K562 (cell line): Measurements from ENCODE around the gene TIMM17B.

Experiments
- CC2D1A ChIP-seq: fragments of 450-650 bp; IDR thresholded peaks from 2 replicates; pipeline ENCODE4 v1.6.1; 2017; ENCODE audit warnings: mild to moderate bottlenecking
- CHD2 ChIP-seq: IDR thresholded peaks from 2 replicates; pipeline ENCODE4 v1.6.1; 2011; ENCODE audit warnings: low read depth, low read length
- EWSR1 ChIP-seq: fragments of 450-650 bp; IDR thresholded peaks from 2 replicates; pipeline ENCODE4 v1.6.1; 2018; ENCODE audit warnings: borderline replicate concordance, mild to moderate bottlenecking, low read depth, moderate library complexity; ENCODE audit not compliant: partially characterized antibody
- MTA1 ChIP-seq: fragments of 450-650 bp; IDR thresholded peaks from 2 replicates; pipeline ENCODE4 v1.6.1; 2017; ENCODE audit warnings: borderline replicate concordance
- NR2C2 ChIP-seq, 2 experiments: fragments of 200-800 bp in 1 of 2; sonication (Bioruptor generic) in 1 of 2; sonication (generic) in 1 of 2; formaldehyde crosslinking in 1 of 2; IDR thresholded peaks; 2 replicates each; pipeline versions ENCODE4 v1.6.1 to v1.8.0; 2016 to 2022; ENCODE audit warnings: mild to moderate bottlenecking in 1 of 2, missing compliant biosample characterization in 1 of 2, missing genetic modification characterization in 1 of 2, missing genetic modification reagents in 1 of 2
- PHF8 ChIP-seq: fragments of 200-600 bp; sonication (generic); IDR thresholded peaks from 2 replicates; pipeline ENCODE4 v1.6.1; 2012; ENCODE audit warnings: mixed run types, mild to moderate bottlenecking, inconsistent platforms, low read length, moderate library complexity, borderline replicate concordance
- U2AF2 ChIP-seq: fragments of 200-400 bp; formaldehyde crosslinking; optimal IDR thresholded peaks from 2 replicates; pipeline ENCODE3; 2017; ENCODE audit warnings: low read depth, mild to moderate bottlenecking, low read length
- ZNF274 ChIP-seq: IDR thresholded peaks from 2 replicates; pipeline ENCODE4 v1.6.1; 2011; ENCODE audit warnings: low read depth, mild to moderate bottlenecking, low read length, moderate library complexity, borderline replicate concordance
- TF ChIP-seq, protein P1 (sequence below), 2 experiments: IDR thresholded peaks; 2 replicates each; pipeline ENCODE4 v1.6.1; 2012; ENCODE audit warnings: improper control_type of control experiment in 2 of 2, low read depth in 2 of 2, low read length in 2 of 2, borderline replicate concordance in 1 of 2
- TF ChIP-seq, protein P2 (sequence below), 3 experiments: IDR thresholded peaks in 2 of 3; conservative IDR thresholded peaks in 1 of 3; 2 replicates each; pipeline ENCODE4 v1.5.1; 2011 to 2012; ENCODE audit warnings: low read length in 3 of 3, mild to moderate bottlenecking in 3 of 3, control low read depth in 2 of 3, improper control_type of control experiment in 1 of 3, inconsistent platforms in 1 of 3, low read depth in 1 of 3, mixed read lengths in 1 of 3, moderate library complexity in 1 of 3; ENCODE audit not compliant: insufficient read depth in 2 of 3
- TF ChIP-seq, protein P3 (sequence below), 2 experiments: fragments of 450-650 bp; formaldehyde crosslinking in 1 of 2; IDR thresholded peaks; 2 replicates each; pipeline versions ENCODE4 v1.4.0 to v1.6.1; 2014 to 2020; ENCODE audit warnings: mild to moderate bottlenecking in 2 of 2, borderline replicate concordance in 1 of 2, low read depth in 1 of 2

DNA sequence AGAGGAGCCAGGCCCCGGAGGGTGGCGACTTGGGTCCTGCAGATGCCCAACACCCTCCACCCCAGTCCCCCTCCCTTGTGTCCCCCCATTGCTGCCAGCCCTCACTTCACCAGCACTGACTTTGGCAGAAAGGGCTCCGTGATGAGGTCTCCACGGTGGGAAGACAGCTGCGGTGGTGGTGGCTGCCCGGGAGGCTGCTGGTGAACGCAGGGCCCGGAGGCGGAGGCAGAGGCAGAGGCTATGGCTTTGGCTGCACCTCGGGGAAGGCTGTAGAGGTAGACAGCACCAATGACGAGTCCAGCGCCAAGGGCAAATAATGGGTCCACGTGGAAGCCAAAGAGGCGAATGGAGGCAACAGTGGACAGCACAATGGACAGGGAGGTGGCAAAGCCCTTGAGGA is 7.1 kb upstream of the TIMM17B start:
- TF ChIP-seq EWSR1 (no peak), CHD2 (no peak), PHF8 (no peak), ZNF274 (no peak), CC2D1A (no peak), NR2C2 (CRISPR knock-in tag; IDR thresholded peaks at IDR 0.05) (no peak), NR2C2 (tag; IDR thresholded peaks at IDR 0.05) (no peak), U2AF2 (no peak), MTA1 (no peak)
- TF ChIP-seq, protein P1, sequence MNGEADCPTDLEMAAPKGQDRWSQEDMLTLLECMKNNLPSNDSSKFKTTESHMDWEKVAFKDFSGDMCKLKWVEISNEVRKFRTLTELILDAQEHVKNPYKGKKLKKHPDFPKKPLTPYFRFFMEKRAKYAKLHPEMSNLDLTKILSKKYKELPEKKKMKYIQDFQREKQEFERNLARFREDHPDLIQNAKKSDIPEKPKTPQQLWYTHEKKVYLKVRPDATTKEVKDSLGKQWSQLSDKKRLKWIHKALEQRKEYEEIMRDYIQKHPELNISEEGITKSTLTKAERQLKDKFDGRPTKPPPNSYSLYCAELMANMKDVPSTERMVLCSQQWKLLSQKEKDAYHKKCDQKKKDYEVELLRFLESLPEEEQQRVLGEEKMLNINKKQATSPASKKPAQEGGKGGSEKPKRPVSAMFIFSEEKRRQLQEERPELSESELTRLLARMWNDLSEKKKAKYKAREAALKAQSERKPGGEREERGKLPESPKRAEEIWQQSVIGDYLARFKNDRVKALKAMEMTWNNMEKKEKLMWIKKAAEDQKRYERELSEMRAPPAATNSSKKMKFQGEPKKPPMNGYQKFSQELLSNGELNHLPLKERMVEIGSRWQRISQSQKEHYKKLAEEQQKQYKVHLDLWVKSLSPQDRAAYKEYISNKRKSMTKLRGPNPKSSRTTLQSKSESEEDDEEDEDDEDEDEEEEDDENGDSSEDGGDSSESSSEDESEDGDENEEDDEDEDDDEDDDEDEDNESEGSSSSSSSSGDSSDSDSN (IDR thresholded peaks at IDR 0.05; ENCODE audit: borderline replicate concordance in 1 of 2, low read depth in 2 of 2, low read length in 2 of 2), result no peak
- TF ChIP-seq, protein P2, sequence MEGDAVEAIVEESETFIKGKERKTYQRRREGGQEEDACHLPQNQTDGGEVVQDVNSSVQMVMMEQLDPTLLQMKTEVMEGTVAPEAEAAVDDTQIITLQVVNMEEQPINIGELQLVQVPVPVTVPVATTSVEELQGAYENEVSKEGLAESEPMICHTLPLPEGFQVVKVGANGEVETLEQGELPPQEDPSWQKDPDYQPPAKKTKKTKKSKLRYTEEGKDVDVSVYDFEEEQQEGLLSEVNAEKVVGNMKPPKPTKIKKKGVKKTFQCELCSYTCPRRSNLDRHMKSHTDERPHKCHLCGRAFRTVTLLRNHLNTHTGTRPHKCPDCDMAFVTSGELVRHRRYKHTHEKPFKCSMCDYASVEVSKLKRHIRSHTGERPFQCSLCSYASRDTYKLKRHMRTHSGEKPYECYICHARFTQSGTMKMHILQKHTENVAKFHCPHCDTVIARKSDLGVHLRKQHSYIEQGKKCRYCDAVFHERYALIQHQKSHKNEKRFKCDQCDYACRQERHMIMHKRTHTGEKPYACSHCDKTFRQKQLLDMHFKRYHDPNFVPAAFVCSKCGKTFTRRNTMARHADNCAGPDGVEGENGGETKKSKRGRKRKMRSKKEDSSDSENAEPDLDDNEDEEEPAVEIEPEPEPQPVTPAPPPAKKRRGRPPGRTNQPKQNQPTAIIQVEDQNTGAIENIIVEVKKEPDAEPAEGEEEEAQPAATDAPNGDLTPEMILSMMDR (IDR thresholded peaks at IDR 0.05 in 2 of 3, conservative IDR thresholded peaks at IDR 0.05 in 1 of 3; ENCODE audit: insufficient read depth in 2 of 3, low read depth in 1 of 3, low read length in 3 of 3), result no peak
- TF ChIP-seq, protein P3, sequence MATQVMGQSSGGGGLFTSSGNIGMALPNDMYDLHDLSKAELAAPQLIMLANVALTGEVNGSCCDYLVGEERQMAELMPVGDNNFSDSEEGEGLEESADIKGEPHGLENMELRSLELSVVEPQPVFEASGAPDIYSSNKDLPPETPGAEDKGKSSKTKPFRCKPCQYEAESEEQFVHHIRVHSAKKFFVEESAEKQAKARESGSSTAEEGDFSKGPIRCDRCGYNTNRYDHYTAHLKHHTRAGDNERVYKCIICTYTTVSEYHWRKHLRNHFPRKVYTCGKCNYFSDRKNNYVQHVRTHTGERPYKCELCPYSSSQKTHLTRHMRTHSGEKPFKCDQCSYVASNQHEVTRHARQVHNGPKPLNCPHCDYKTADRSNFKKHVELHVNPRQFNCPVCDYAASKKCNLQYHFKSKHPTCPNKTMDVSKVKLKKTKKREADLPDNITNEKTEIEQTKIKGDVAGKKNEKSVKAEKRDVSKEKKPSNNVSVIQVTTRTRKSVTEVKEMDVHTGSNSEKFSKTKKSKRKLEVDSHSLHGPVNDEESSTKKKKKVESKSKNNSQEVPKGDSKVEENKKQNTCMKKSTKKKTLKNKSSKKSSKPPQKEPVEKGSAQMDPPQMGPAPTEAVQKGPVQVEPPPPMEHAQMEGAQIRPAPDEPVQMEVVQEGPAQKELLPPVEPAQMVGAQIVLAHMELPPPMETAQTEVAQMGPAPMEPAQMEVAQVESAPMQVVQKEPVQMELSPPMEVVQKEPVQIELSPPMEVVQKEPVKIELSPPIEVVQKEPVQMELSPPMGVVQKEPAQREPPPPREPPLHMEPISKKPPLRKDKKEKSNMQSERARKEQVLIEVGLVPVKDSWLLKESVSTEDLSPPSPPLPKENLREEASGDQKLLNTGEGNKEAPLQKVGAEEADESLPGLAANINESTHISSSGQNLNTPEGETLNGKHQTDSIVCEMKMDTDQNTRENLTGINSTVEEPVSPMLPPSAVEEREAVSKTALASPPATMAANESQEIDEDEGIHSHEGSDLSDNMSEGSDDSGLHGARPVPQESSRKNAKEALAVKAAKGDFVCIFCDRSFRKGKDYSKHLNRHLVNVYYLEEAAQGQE (IDR thresholded peaks at IDR 0.05; ENCODE audit: borderline replicate concordance), result no peak
- TF ChIP-seq, protein P3 (CRISPR knock-in tag; IDR thresholded peaks at IDR 0.05; ENCODE audit: low read depth), result no peak
